Lower leg skin (tissue), 4 donors: ENCODE data around the gene SVIP. TPM values are rescaled to one million over a fixed set of nuclear protein-coding genes. Genes with fewer than 3 reads are reported as not detected.

Experiments
- DNase-seq, 2 donors: peaks; one replicate each; pipeline ENCODE4 v3.0.0-alpha.2; 2019; ENCODE audit warnings: low spot score in 2 of 2
- H3K4me3 ChIP-seq: fragments of 200-600 bp; sonication (generic); 2 replicates; pipeline ENCODE4 v1.5.1; 2017; ENCODE audit warnings: mild to moderate bottlenecking, low read depth; ENCODE audit not compliant: poor library complexity, severe bottlenecking
- POLR2A ChIP-seq, 2 donors: fragments of 450-650 bp; IDR thresholded peaks; one replicate each; pipeline ENCODE4 v1.6.1; 2016 to 2017; ENCODE audit warnings: antibody characterized with exemption in 2 of 2, mild to moderate bottlenecking in 1 of 2, moderate library complexity in 1 of 2
- WGBS, 2 donors: methylation state at CpG; one replicate each; pipeline ENCODE4 v1.1.5; 2018; 5-methylcytosine and 5-hydroxymethylcytosine counted together
- intact Hi-C: fragments of 100-400 bp; cut with DNase I; formaldehyde crosslinking; loops from one replicate; pipeline ENCODE4 v1.15.0; 2023; ENCODE audit warnings: low total_unique reads
- total RNA-seq, 4 donors: library from RNA; depleted of rRNA; stranded (reverse); fragments of >200 nt; gene quantifications; one replicate each; pipeline ENCODE4 v1.1.0, GENCODE V29; 2016
- TF ChIP-seq, protein P1 (sequence below), 3 donors: fragments of 450-650 bp; IDR thresholded peaks; one replicate each; pipeline ENCODE4 v1.5.1; 2016; ENCODE audit warnings: antibody characterized with exemption in 3 of 3, mild to moderate bottlenecking in 3 of 3, moderate library complexity in 2 of 3

SVIP gene
- total RNA-seq, 4 donors from 2014 or later, result 7.5 to 16.2 (median 9.5) TPM

- 84 to 88% methylated on average over 5 of the region's 5 CpGs for WGBS, 2 donors
- DNase-seq, result no peak
- intact Hi-C loops, result no loop called here
- no peak overlapping the region for H3K4me3 ChIP-seq
- TF ChIP-seq, protein P1, sequence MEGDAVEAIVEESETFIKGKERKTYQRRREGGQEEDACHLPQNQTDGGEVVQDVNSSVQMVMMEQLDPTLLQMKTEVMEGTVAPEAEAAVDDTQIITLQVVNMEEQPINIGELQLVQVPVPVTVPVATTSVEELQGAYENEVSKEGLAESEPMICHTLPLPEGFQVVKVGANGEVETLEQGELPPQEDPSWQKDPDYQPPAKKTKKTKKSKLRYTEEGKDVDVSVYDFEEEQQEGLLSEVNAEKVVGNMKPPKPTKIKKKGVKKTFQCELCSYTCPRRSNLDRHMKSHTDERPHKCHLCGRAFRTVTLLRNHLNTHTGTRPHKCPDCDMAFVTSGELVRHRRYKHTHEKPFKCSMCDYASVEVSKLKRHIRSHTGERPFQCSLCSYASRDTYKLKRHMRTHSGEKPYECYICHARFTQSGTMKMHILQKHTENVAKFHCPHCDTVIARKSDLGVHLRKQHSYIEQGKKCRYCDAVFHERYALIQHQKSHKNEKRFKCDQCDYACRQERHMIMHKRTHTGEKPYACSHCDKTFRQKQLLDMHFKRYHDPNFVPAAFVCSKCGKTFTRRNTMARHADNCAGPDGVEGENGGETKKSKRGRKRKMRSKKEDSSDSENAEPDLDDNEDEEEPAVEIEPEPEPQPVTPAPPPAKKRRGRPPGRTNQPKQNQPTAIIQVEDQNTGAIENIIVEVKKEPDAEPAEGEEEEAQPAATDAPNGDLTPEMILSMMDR (IDR thresholded peaks at IDR 0.05), result no peak
- TF ChIP-seq POLR2A (IDR thresholded peaks at IDR 0.05), result no peak
Measured at GRCh38 chr11:22779850-22780249, 49.8 kb downstream of the SVIP start.

- intact Hi-C loops, result no loop called here
- TF ChIP-seq, protein P1 (IDR thresholded peaks at IDR 0.05), result no peak
- TF ChIP-seq POLR2A (IDR thresholded peaks at IDR 0.05), result no peak
- no peak for DNase-seq
Measured at GRCh38 chr11:22778642-22779041, 51.0 kb downstream of the SVIP start.

GRCh38 chr11:22775248-22775647 lies 54.4 kb downstream of the SVIP start:
- no peak overlapping the region for H3K4me3 ChIP-seq
- WGBS, 2 donors, result 86 to 90% methylated on average over 5 of the region's 5 CpGs
- TF ChIP-seq, protein P1 (IDR thresholded peaks at IDR 0.05), result no peak
- TF ChIP-seq POLR2A (IDR thresholded peaks at IDR 0.05), result no peak
- intact Hi-C loops, result no loop called here
- DNase-seq, result no peak

More at GRCh38 chr11:22778642-22779041, 51.0 kb downstream of the SVIP start:
- H3K4me3 ChIP-seq, result no peak overlapping the region

- intact Hi-C loops, result no loop called here
- 83 to 88% methylated on average over 2 of the region's 2 CpGs for WGBS, 2 donors
Measured at GRCh38 chr11:22774716-22775115, 54.9 kb downstream of the SVIP start.

DNA sequence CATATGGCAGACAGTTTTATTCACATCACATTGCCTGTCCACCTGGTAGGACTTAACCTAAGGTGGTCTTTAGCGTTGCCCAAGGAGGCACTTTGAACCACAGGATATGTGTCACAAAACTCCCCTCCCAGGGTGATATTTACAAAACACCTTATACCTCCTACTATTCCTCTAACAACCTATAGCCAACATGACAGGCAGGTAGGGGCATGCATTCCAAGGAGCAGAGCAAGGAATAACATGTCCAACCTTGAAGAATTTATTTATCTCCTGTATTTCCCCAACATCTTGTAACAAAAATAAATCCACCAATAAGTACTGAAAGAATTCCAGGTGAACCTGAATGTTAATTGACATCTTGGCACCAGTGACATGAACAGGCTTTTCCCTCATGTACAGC lies 60.5 kb downstream of the SVIP start:
- WGBS, 2 donors, result 13 to 25% methylated on average over 1 of the region's 1 CpG
- intact Hi-C loops, result no loop called here
- no peak for DNase-seq
- TF ChIP-seq POLR2A (IDR thresholded peaks at IDR 0.05), result no peak
- TF ChIP-seq, protein P1 (IDR thresholded peaks at IDR 0.05), result no peak
- no peak overlapping the region for H3K4me3 ChIP-seq

More at GRCh38 chr11:22774716-22775115, 54.9 kb downstream of the SVIP start:
- H3K4me3 ChIP-seq, result no peak overlapping the region
- TF ChIP-seq POLR2A (IDR thresholded peaks at IDR 0.05), result no peak
- TF ChIP-seq, protein P1 (IDR thresholded peaks at IDR 0.05), result no peak
- no peak for DNase-seq

Other genes with a start within 250 kb of the SVIP start
- 10 to 100 TPM in 1 of 4 donors, 1 to 10 TPM in 3; 6.6 to 12.6 (median 8.6) TPM for gene FANCF, start 204.0 kb downstream of the SVIP start, total RNA-seq
- 1 to 10 TPM in 2 of 4 donors, under 1 TPM in 2; 0.54 to 2.1 (median 1.2) TPM for gene GAS2, start 163.2 kb downstream of the SVIP start, total RNA-seq
- not detected for gene CCDC179, start 30.7 kb upstream of the SVIP start, total RNA-seq